A673 (cell line): ENCODE data around the gene ARSB. TPM values are rescaled to one million over a fixed set of nuclear protein-coding genes. Genes with fewer than 3 reads are reported as not detected.

Experiments
- BruUV-seq: library from RNA; stranded (reverse); fragments of 400-500 nt; replicated peaks from 2 replicates; lab custom pipeline; 2021; lab: Mats Ljungman, UMichigan
- CTCF ChIA-PET: fragments of 300-600 bp; sonication (Branson Sonifier 250); formaldehyde crosslinking; loops from one replicate; lab custom pipeline; 2022; ENCODE audit warnings: antibody characterized with exemption; lab: Charles Lee
- POLR2A ChIA-PET: fragments of 300-600 bp; sonication (Branson Sonifier 250); formaldehyde crosslinking; loops from one replicate; lab custom pipeline; 2022; ENCODE audit warnings: antibody characterized with exemption; ENCODE audit not compliant: low non-redundant PET; lab: Charles Lee
- DNase-seq: peaks from one replicate; pipeline ENCODE4 v3.0.0-alpha.2; 2015; ENCODE audit warnings: low spot score
- H3K27ac ChIP-seq: fragments of 200-600 bp; sonication (generic); 2 replicates; pipeline ENCODE4 v1.5.1; 2016; ENCODE audit warnings: mixed run types, low read depth, mild to moderate bottlenecking, mixed read lengths, antibody characterized with exemption, low read length; ENCODE audit not compliant: poor library complexity, severe bottlenecking
- H3K27me3 ChIP-seq: fragments of 200-600 bp; sonication (generic); replicated peaks from 2 replicates; pipeline ENCODE4 v1.6.1; 2017; ENCODE audit warnings: mixed run types, low read depth, mild to moderate bottlenecking, mixed read lengths, antibody characterized with exemption, low read length; ENCODE audit not compliant: insufficient read depth, poor library complexity
- H3K36me3 ChIP-seq: fragments of 200-600 bp; sonication (generic); 2 replicates; pipeline ENCODE4 v1.6.1; 2016; ENCODE audit warnings: mixed run types, mild to moderate bottlenecking, mixed read lengths, antibody characterized with exemption, low read length; ENCODE audit not compliant: insufficient read depth, poor library complexity, severe bottlenecking
- H3K4me1 ChIP-seq: fragments of 200-600 bp; sonication (generic); 2 replicates; pipeline ENCODE4 v1.6.1; 2017; ENCODE audit warnings: mixed run types, mild to moderate bottlenecking, mixed read lengths, antibody characterized with exemption, low read length; ENCODE audit not compliant: insufficient read depth, poor library complexity, severe bottlenecking
- H3K4me3 ChIP-seq: fragments of 200-600 bp; sonication (generic); 2 replicates; pipeline ENCODE4 v1.5.1; 2016; ENCODE audit warnings: low read depth, mixed run types, mild to moderate bottlenecking, mixed read lengths, low read length; ENCODE audit not compliant: poor library complexity, severe bottlenecking
- H3K9me3 ChIP-seq: fragments of 200-600 bp; sonication (generic); 2 replicates; pipeline ENCODE4 v1.6.1; 2016; ENCODE audit warnings: mixed run types, low read depth, mild to moderate bottlenecking, mixed read lengths, antibody characterized with exemption, low read length; ENCODE audit not compliant: poor library complexity, severe bottlenecking
- EZH2 ChIP-seq: fragments of 200-600 bp; sonication (generic); IDR thresholded peaks from 2 replicates; pipeline ENCODE4 v1.6.1; 2017; ENCODE audit warnings: borderline replicate concordance, low read depth, mild to moderate bottlenecking, mixed read lengths, antibody characterized with exemption, low read length; ENCODE audit not compliant: poor library complexity, severe bottlenecking
- intact Hi-C: fragments of 100-400 bp; cut with micrococcal nuclease; formaldehyde crosslinking; loops from one replicate; pipeline ENCODE4 v1.10.0; 2022; ENCODE audit not compliant: unreplicated experiment
- total RNA-seq: library from RNA; stranded (reverse); gene quantifications from 2 replicates; pipeline ENCODE4 v1.2.3, GENCODE V29; 2021
- TF ChIP-seq, protein P1 (sequence below): fragments of 300-800, 200-600 bp; sonication (generic); conservative IDR thresholded peaks from 2 replicates; pipeline ENCODE4 v1.5.1; 2017; ENCODE audit warnings: low read depth, mild to moderate bottlenecking, antibody characterized with exemption, low read length, moderate library complexity, mixed read lengths

ARSB gene
- total RNA-seq, 1 experiment from 2014 or later: 16.8 TPM

DNA sequence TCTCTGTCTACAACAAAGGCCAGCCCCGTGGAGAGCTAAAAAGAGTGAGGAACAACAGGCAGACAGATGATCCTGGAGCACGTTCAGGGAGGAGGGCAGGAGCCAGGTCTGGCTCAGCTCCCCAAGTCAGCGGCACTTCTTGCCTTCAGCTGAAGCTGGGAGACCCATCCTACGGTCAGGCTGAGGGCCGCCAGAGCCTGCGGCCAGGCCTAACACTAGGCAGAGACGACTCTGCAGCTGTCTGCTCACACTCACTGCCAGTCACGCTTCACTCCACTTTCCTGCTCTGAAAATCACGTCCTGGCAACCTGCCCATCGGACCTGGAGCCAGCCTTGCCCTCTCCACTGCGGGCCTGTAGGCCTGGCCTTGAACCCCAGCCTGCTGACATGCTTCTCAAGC, 175.7 kb downstream of the ARSB start:
- CTCF ChIA-PET: no interaction called here
- no peak for TF ChIP-seq EZH2
- H3K27ac ChIP-seq: no peak overlapping the region

DNA sequence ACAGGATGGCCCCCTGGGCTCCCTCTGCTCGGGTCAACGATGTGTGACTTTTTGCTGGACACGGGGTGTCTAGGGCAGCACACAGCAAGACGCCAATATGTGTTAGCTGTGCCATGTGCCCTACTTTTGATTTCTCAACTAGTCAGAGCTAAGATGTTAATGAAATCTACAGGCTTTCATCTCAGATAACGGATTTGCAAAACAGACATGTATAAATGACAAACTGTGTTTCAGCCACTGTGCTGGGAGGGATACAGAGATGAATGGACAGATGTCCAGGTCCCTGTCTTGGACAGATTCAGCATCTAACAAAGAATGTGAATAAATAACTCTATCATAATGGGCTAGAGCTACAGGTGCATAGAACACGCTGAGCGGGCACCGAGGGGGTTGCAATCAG, 176.3 kb downstream of the ARSB start:
- no peaks in the 10 kb centered on the region for H3K36me3 ChIP-seq
- BruUV-seq: no TSS peak
- H3K4me1 ChIP-seq: no peaks in the 10 kb centered on the region
- POLR2A ChIA-PET: no interaction called here
- CTCF ChIA-PET: no interaction called here
- DNase-seq: no peak
- H3K4me3 ChIP-seq: no peak overlapping the region
- intact Hi-C loops: no loop called here
- TF ChIP-seq EZH2: no peak
- TF ChIP-seq, protein P1, sequence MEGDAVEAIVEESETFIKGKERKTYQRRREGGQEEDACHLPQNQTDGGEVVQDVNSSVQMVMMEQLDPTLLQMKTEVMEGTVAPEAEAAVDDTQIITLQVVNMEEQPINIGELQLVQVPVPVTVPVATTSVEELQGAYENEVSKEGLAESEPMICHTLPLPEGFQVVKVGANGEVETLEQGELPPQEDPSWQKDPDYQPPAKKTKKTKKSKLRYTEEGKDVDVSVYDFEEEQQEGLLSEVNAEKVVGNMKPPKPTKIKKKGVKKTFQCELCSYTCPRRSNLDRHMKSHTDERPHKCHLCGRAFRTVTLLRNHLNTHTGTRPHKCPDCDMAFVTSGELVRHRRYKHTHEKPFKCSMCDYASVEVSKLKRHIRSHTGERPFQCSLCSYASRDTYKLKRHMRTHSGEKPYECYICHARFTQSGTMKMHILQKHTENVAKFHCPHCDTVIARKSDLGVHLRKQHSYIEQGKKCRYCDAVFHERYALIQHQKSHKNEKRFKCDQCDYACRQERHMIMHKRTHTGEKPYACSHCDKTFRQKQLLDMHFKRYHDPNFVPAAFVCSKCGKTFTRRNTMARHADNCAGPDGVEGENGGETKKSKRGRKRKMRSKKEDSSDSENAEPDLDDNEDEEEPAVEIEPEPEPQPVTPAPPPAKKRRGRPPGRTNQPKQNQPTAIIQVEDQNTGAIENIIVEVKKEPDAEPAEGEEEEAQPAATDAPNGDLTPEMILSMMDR: no peak
- no peaks in the 10 kb centered on the region for H3K9me3 ChIP-seq
- H3K27me3 ChIP-seq: no peaks in the 10 kb centered on the region
- H3K27ac ChIP-seq: no peak overlapping the region

More for the DNA sequence above, 175.7 kb downstream of the ARSB start:
- Histone ChIP-seq H3K4me1 (no peaks in the 10 kb centered on the region), H3K9me3 (no peaks in the 10 kb centered on the region), H3K36me3 (no peaks in the 10 kb centered on the region), H3K4me3 (no peak overlapping the region), H3K27me3 (no peaks in the 10 kb centered on the region)
- POLR2A ChIA-PET: no interaction called here
- intact Hi-C loops: no loop called here
- no peak for DNase-seq
- no TSS peak for BruUV-seq

- Histone ChIP-seq H3K36me3 (no peaks in the 10 kb centered on the region), H3K27ac (no peak overlapping the region), H3K4me1 (no peaks in the 10 kb centered on the region), H3K9me3 (no peaks in the 10 kb centered on the region), H3K27me3 (no peaks in the 10 kb centered on the region), H3K4me3 (no peak overlapping the region)
- ChIA-PET CTCF (no interaction called here), POLR2A (no interaction called here)
- intact Hi-C loops: no loop called here
- DNase-seq: peak; percentile 52
- no TSS peak for BruUV-seq
- TF ChIP-seq, protein P1: no peak
- no peak for TF ChIP-seq EZH2
These were observed 176.7 kb downstream of the ARSB start for GRCh38 chr5:78808380-78808779.

DNA sequence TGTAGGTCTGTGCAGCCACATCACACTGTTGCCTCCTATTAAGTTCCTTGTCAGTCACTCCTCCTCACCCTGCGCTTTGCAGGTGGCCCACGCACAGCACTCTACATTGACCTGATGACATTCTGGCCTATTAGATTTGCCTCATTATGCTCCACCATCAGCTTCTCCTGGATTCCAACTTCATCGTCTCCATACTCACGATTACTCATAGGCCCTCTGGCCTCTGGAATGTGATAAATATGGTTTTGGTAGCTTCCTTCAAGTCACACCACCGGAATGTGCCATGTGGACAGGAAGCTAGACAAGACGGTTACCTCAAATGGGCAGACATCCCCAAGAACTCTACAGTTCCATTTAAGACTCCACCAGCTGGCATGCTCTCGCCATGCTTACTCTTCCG, 178.6 kb downstream of the ARSB start:
- Histone ChIP-seq H3K27me3 (no peaks in the 10 kb centered on the region), H3K4me1 (no peaks in the 10 kb centered on the region), H3K36me3 (no peaks in the 10 kb centered on the region), H3K9me3 (no peaks in the 10 kb centered on the region), H3K4me3 (no peak overlapping the region), H3K27ac (no peak overlapping the region)
- intact Hi-C loops: no loop called here
- no TSS peak for BruUV-seq
- ChIA-PET CTCF (no interaction called here), POLR2A (no interaction called here)
- no peak for DNase-seq
- no peak for TF ChIP-seq EZH2
- TF ChIP-seq, protein P1: no peak
